Tibial nerve (tissue), 4 donors: Measurements from ENCODE around the gene BCAS3.

ENCODE experiments used
- CTCF ChIP-seq, 5 experiments: fragments of 200-600 bp in 3 of 5; fragments of 450-650 bp in 2 of 5; sonication (generic) in 3 of 5; IDR thresholded peaks; one replicate each; pipeline ENCODE4 v1.5.1; 2016 to 2019; ENCODE audit warnings: antibody characterized with exemption in 5 of 5, mild to moderate bottlenecking in 3 of 5, moderate library complexity in 2 of 5
- EP300 ChIP-seq, 2 donors: sonication (generic); formaldehyde crosslinking; IDR thresholded peaks; one replicate each; pipeline ENCODE4 v1.6.1; 2017; ENCODE audit warnings: antibody characterized with exemption in 2 of 2, mild to moderate bottlenecking in 1 of 2
- POLR2A ChIP-seq, 2 donors: fragments of 450-650 bp; IDR thresholded peaks; one replicate each; pipeline ENCODE4 v1.6.1; 2017; ENCODE audit warnings: antibody characterized with exemption in 2 of 2, mild to moderate bottlenecking in 2 of 2, moderate library complexity in 2 of 2

GRCh38 chr17:60716766-60717165 lies 39.1 kb downstream of the BCAS3 start:
- TF ChIP-seq POLR2A (IDR thresholded peaks at IDR 0.05) (no peak), CTCF (IDR thresholded peaks at IDR 0.05) (no peak), EP300 (IDR thresholded peaks at IDR 0.05) (no peak)
